WTC11 (cell line): ENCODE measurements around the gene FAM50A. TPM values are rescaled to one million over a fixed set of nuclear protein-coding genes. Genes with fewer than 3 reads are reported as not detected.

ENCODE experiments used
- ATAC-seq: fragments of 200-7000 bp; cut with Tn5 transposase; 2 replicates; pipeline ENCODE4 v1.10.0; 2021; ENCODE audit warnings: mild to moderate bottlenecking, moderate library complexity
- CTCF ChIA-PET: fragments of 300-600 bp; sonication (Branson Sonifier 250); formaldehyde crosslinking; loops from one replicate; lab custom pipeline; 2021; ENCODE audit warnings: antibody characterized with exemption; lab: Charles Lee
- POLR2A ChIA-PET: fragments of 350-600 bp; sonication (Branson Sonifier 250); formaldehyde crosslinking; loops from one replicate; lab custom pipeline; 2021; ENCODE audit warnings: antibody characterized with exemption; lab: Charles Lee
- DNase-seq: peaks from one replicate; pipeline ENCODE4 v3.0.0; 2021; ENCODE audit warnings: low spot score
- H3K27ac Mint-ChIP-seq: 2 replicates; pipeline ENCODE4 v1.8.0; 2021; ENCODE audit warnings: mixed read lengths
- H3K27me3 Mint-ChIP-seq: 2 replicates; pipeline ENCODE4 v1.8.0; 2021; ENCODE audit warnings: low read depth, mild to moderate bottlenecking, moderate library complexity, mixed read lengths
- H3K36me3 Mint-ChIP-seq: 2 replicates; pipeline ENCODE4 v1.8.0; 2021; ENCODE audit warnings: mixed read lengths
- H3K4me1 Mint-ChIP-seq: 2 replicates; pipeline ENCODE4 v1.8.0; 2022; ENCODE audit warnings: mixed read lengths
- H3K4me3 Mint-ChIP-seq: 2 replicates; pipeline ENCODE4 v1.8.0; 2021; ENCODE audit warnings: mild to moderate bottlenecking, moderate library complexity, mixed read lengths
- H3K9me3 Mint-ChIP-seq: 2 replicates; pipeline ENCODE4 v1.8.0; 2021; ENCODE audit warnings: mixed read lengths
- ARID4B ChIP-seq: sonication (generic); formaldehyde crosslinking; IDR thresholded peaks from 2 replicates; pipeline ENCODE4 v1.8.0; 2023; ENCODE audit warnings: missing genetic modification reagents, mild to moderate bottlenecking, borderline replicate concordance
- CBFB ChIP-seq: sonication (generic); formaldehyde crosslinking; IDR thresholded peaks from 2 replicates; pipeline ENCODE4 v1.8.1; 2022; ENCODE audit warnings: mild to moderate bottlenecking, low read depth, missing genetic modification reagents
- CREM ChIP-seq: sonication (generic); formaldehyde crosslinking; IDR thresholded peaks from 2 replicates; pipeline ENCODE4 v1.8.1; 2022; ENCODE audit warnings: mild to moderate bottlenecking, missing genetic modification reagents, moderate library complexity
- ERG ChIP-seq: fragments of 250-450 bp; sonication (Bioruptor Pico); IDR thresholded peaks from 2 replicates; pipeline ENCODE4 v1.8.0; 2021; ENCODE audit warnings: mild to moderate bottlenecking
- FOXJ3 ChIP-seq: sonication (generic); formaldehyde crosslinking; IDR thresholded peaks from 2 replicates; pipeline ENCODE4 v1.9.0; 2021; ENCODE audit warnings: missing genetic modification reagents, mild to moderate bottlenecking, borderline replicate concordance
- FOXP1 ChIP-seq: sonication (generic); formaldehyde crosslinking; IDR thresholded peaks from 2 replicates; pipeline ENCODE4 v1.8.0; 2022; ENCODE audit warnings: missing genetic modification reagents, mild to moderate bottlenecking, moderate library complexity, borderline replicate concordance
- GABPB1 ChIP-seq: sonication (generic); formaldehyde crosslinking; IDR thresholded peaks from 2 replicates; pipeline ENCODE4 v1.8.1; 2023; ENCODE audit warnings: mild to moderate bottlenecking, missing genetic modification reagents
- GTF2I ChIP-seq: fragments of 250-450 bp; sonication (Bioruptor Pico); conservative IDR thresholded peaks from 2 replicates; pipeline ENCODE4 v1.4.0; 2021; ENCODE audit warnings: mild to moderate bottlenecking
- IRF2 ChIP-seq: sonication (generic); formaldehyde crosslinking; IDR thresholded peaks from 2 replicates; pipeline ENCODE4 v1.8.0; 2022; ENCODE audit warnings: low read depth, missing genetic modification reagents, borderline replicate concordance
- JAZF1 ChIP-seq: fragments of 250-450 bp; sonication (Bioruptor Pico); IDR thresholded peaks from 2 replicates; pipeline ENCODE4 v1.9.0; 2021; ENCODE audit warnings: moderate library complexity, mild to moderate bottlenecking, inconsistent platforms
- JUN ChIP-seq: sonication (generic); formaldehyde crosslinking; IDR thresholded peaks from 2 replicates; pipeline ENCODE4 v1.8.0; 2023; ENCODE audit warnings: mild to moderate bottlenecking, missing genetic modification reagents
- OVOL2 ChIP-seq: fragments of 250-450 bp; sonication (Bioruptor Pico); IDR thresholded peaks from 2 replicates; pipeline ENCODE4 v1.9.0; 2021; ENCODE audit warnings: mild to moderate bottlenecking, borderline replicate concordance
- SMAD4 ChIP-seq: sonication (generic); formaldehyde crosslinking; IDR thresholded peaks from 2 replicates; pipeline ENCODE4 v1.8.0; 2022; ENCODE audit warnings: mild to moderate bottlenecking, missing genetic modification reagents
- TEAD1 ChIP-seq: sonication (generic); formaldehyde crosslinking; IDR thresholded peaks from 2 replicates; pipeline ENCODE4 v1.8.0; 2022; ENCODE audit warnings: mild to moderate bottlenecking, missing genetic modification reagents
- TEAD4 ChIP-seq: sonication (generic); formaldehyde crosslinking; IDR thresholded peaks from 2 replicates; pipeline ENCODE4 v1.8.0; 2022; ENCODE audit warnings: mild to moderate bottlenecking, missing genetic modification reagents
- ZNF219 ChIP-seq: sonication (generic); formaldehyde crosslinking; IDR thresholded peaks from 2 replicates; pipeline ENCODE4 v1.8.0; 2023; ENCODE audit warnings: missing genetic modification reagents, mild to moderate bottlenecking, borderline replicate concordance
- ZNF263 ChIP-seq: sonication (generic); formaldehyde crosslinking; IDR thresholded peaks from 2 replicates; pipeline ENCODE4 v1.8.1; 2022; ENCODE audit warnings: low read depth, mild to moderate bottlenecking, moderate library complexity, missing genetic modification reagents
- ZNF317 ChIP-seq: sonication (generic); formaldehyde crosslinking; IDR thresholded peaks from 2 replicates; pipeline ENCODE4 v1.8.1; 2023; ENCODE audit warnings: low read depth, mild to moderate bottlenecking, moderate library complexity, missing genetic modification reagents, borderline replicate concordance
- ZNF396 ChIP-seq: fragments of 250-450 bp; sonication (Bioruptor Pico); IDR thresholded peaks from 2 replicates; pipeline ENCODE4 v1.8.0; 2021; ENCODE audit warnings: mild to moderate bottlenecking, moderate library complexity, borderline replicate concordance
- ZNF512 ChIP-seq: sonication (generic); formaldehyde crosslinking; IDR thresholded peaks from 2 replicates; pipeline ENCODE4 v1.8.1; 2022; ENCODE audit warnings: missing genetic modification reagents, borderline replicate concordance
- total RNA-seq: library from RNA; stranded (reverse); gene quantifications from 3 replicates; pipeline ENCODE4 v1.2.3, GENCODE V29; 2021
- TF ChIP-seq, protein P1 (sequence below): sonication (generic); formaldehyde crosslinking; IDR thresholded peaks from 2 replicates; pipeline ENCODE4 v1.8.1; 2022; ENCODE audit warnings: low read depth, mild to moderate bottlenecking, moderate library complexity, missing genetic modification reagents, borderline replicate concordance
- TF ChIP-seq, protein P2 (sequence below): sonication (generic); formaldehyde crosslinking; IDR thresholded peaks from 2 replicates; pipeline ENCODE4 v1.8.1; 2023; ENCODE audit warnings: mild to moderate bottlenecking, missing genetic modification reagents, moderate library complexity
- TF ChIP-seq, protein P3 (sequence below): fragments of 250-450 bp; sonication (Bioruptor Pico); IDR thresholded peaks from 2 replicates; pipeline ENCODE4 v1.9.0; 2021; ENCODE audit warnings: mild to moderate bottlenecking
- TF ChIP-seq, protein P4 (sequence below): sonication (generic); formaldehyde crosslinking; IDR thresholded peaks from 2 replicates; pipeline ENCODE4 v1.8.1; 2022; ENCODE audit warnings: low read depth, missing genetic modification reagents, borderline replicate concordance

Gene FAM50A
- total RNA-seq, 1 experiment from 2014 or later, result 50.2 TPM

- no peak for TF ChIP-seq FOXP1 (CRISPR knock-in tag)
- TF ChIP-seq FOXJ3 (CRISPR knock-in tag), result no peak
- TF ChIP-seq CBFB (CRISPR knock-in tag), result no peak
- TF ChIP-seq ZNF396, result no peak
- no peak for TF ChIP-seq OVOL2
- TF ChIP-seq, protein P1, sequence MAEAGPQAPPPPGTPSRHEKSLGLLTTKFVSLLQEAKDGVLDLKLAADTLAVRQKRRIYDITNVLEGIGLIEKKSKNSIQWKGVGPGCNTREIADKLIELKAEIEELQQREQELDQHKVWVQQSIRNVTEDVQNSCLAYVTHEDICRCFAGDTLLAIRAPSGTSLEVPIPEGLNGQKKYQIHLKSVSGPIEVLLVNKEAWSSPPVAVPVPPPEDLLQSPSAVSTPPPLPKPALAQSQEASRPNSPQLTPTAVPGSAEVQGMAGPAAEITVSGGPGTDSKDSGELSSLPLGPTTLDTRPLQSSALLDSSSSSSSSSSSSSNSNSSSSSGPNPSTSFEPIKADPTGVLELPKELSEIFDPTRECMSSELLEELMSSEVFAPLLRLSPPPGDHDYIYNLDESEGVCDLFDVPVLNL (CRISPR knock-in tag), result no peak
- no peak for TF ChIP-seq CREM (CRISPR knock-in tag)
- TF ChIP-seq ERG, result no peak
- no peak for TF ChIP-seq TEAD4 (CRISPR knock-in tag)
- no peak for TF ChIP-seq JUN (CRISPR knock-in tag)
- TF ChIP-seq SMAD4 (CRISPR knock-in tag), result no peak
- no peak for TF ChIP-seq ZNF263 (CRISPR knock-in tag)
- TF ChIP-seq, all 79 proteins: peak for 0
- H3K9me3 Mint-ChIP-seq, result no peaks in the 10 kb centered on the region
- no peak for DNase-seq
- no peak for ATAC-seq
- H3K36me3 Mint-ChIP-seq, result peaks cover 9% of the 10 kb centered on the region
- POLR2A ChIA-PET, result no interaction called here
- CTCF ChIA-PET, result no interaction called here
- no peaks in the 10 kb centered on the region for H3K4me1 Mint-ChIP-seq
- no peak overlapping the region for H3K27ac Mint-ChIP-seq
- H3K27me3 Mint-ChIP-seq, result no peaks in the 10 kb centered on the region
- H3K4me3 Mint-ChIP-seq, result no peak overlapping the region
Measured at GRCh38 chrX:154446430-154446829, 2.5 kb downstream of the FAM50A start.

- DNase-seq (no peak), ATAC-seq (no peak)
- Mint-ChIP-seq H3K27me3 (no peaks in the 10 kb centered on the region), H3K4me1 (no peaks in the 10 kb centered on the region), H3K27ac (no peak overlapping the region), H3K4me3 (no peak overlapping the region), H3K36me3 (peaks cover 6% of the 10 kb centered on the region), H3K9me3 (no peaks in the 10 kb centered on the region)
- ChIA-PET CTCF (interaction anchor here (0.7 kb wide), 1 partner anchor 24 kb away, joined by 3 read pairs; no protein-coding TSS in a partner anchor), POLR2A (no interaction called here)
- TF ChIP-seq FOXJ3 (CRISPR knock-in tag), result no peak
- no peak for TF ChIP-seq ZNF512 (CRISPR knock-in tag)
- TF ChIP-seq, protein P2, sequence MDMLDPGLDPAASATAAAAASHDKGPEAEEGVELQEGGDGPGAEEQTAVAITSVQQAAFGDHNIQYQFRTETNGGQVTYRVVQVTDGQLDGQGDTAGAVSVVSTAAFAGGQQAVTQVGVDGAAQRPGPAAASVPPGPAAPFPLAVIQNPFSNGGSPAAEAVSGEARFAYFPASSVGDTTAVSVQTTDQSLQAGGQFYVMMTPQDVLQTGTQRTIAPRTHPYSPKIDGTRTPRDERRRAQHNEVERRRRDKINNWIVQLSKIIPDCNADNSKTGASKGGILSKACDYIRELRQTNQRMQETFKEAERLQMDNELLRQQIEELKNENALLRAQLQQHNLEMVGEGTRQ, result no peak
- TF ChIP-seq TEAD1 (CRISPR knock-in tag), result no peak
- TF ChIP-seq ZNF317 (CRISPR knock-in tag), result no peak
- no peak for TF ChIP-seq ZNF219
- TF ChIP-seq, protein P3, sequence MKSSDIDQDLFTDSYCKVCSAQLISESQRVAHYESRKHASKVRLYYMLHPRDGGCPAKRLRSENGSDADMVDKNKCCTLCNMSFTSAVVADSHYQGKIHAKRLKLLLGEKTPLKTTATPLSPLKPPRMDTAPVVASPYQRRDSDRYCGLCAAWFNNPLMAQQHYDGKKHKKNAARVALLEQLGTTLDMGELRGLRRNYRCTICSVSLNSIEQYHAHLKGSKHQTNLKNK (CRISPR knock-in tag), result no peak
- TF ChIP-seq GTF2I (CRISPR knock-in tag), result no peak
- no peak for TF ChIP-seq JAZF1 (CRISPR knock-in tag)
- TF ChIP-seq, protein P4, sequence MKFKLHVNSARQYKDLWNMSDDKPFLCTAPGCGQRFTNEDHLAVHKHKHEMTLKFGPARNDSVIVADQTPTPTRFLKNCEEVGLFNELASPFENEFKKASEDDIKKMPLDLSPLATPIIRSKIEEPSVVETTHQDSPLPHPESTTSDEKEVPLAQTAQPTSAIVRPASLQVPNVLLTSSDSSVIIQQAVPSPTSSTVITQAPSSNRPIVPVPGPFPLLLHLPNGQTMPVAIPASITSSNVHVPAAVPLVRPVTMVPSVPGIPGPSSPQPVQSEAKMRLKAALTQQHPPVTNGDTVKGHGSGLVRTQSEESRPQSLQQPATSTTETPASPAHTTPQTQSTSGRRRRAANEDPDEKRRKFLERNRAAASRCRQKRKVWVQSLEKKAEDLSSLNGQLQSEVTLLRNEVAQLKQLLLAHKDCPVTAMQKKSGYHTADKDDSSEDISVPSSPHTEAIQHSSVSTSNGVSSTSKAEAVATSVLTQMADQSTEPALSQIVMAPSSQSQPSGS (CRISPR knock-in tag), result no peak
- no peak for TF ChIP-seq GABPB1
- TF ChIP-seq ARID4B (CRISPR knock-in tag), result no peak
- no peak for TF ChIP-seq IRF2 (CRISPR knock-in tag)
Measured at GRCh38 chrX:154448484-154448883, 4.5 kb downstream of the FAM50A start.
